GM23338 (cell line): ENCODE results near the gene OMG. TPM values are rescaled to one million over a fixed set of nuclear protein-coding genes. Genes with fewer than 3 reads are reported as not detected.

Experiments
- ATAC-seq: fragments of 200-7000 bp; cut with Tn5 transposase; 3 replicates; pipeline ENCODE4 v1.9.1; 2020
- DNase-seq: peaks from one replicate; pipeline ENCODE4 v3.0.0-alpha.2; 2015; ENCODE audit warnings: low spot score
- H2AFZ ChIP-seq: fragments of 200-600 bp; sonication (generic); 2 replicates; pipeline ENCODE4 v1.8.0; 2016; ENCODE audit warnings: antibody characterized with exemption, mild to moderate bottlenecking, moderate library complexity
- H3F3A ChIP-seq: fragments of 200-600 bp; sonication (generic); replicated peaks from 2 replicates; pipeline ENCODE4 v1.8.0; 2017; ENCODE audit warnings: antibody characterized with exemption, mixed run types, low read depth
- H3K27ac ChIP-seq: fragments of 200-600 bp; sonication (generic); 2 replicates; pipeline ENCODE4 v1.6.1; 2016; ENCODE audit warnings: low read depth
- H3K27me3 ChIP-seq: fragments of 200-600 bp; sonication (generic); 2 replicates; pipeline ENCODE4 v1.8.0; 2016; ENCODE audit warnings: mild to moderate bottlenecking, mixed run types, moderate library complexity; ENCODE audit not compliant: insufficient read depth
- H3K36me3 ChIP-seq: fragments of 200-600 bp; sonication (generic); 2 replicates; pipeline ENCODE4 v1.8.0; 2016; ENCODE audit warnings: mild to moderate bottlenecking; ENCODE audit not compliant: insufficient read depth
- H3K4me1 ChIP-seq: fragments of 200-600 bp; sonication (generic); 2 replicates; pipeline ENCODE4 v1.8.0; 2016; ENCODE audit warnings: mild to moderate bottlenecking, moderate library complexity; ENCODE audit not compliant: insufficient read depth
- H3K4me2 ChIP-seq: fragments of 200-600 bp; sonication (generic); 2 replicates; pipeline ENCODE4 v1.7.1; 2017; ENCODE audit warnings: mixed run types
- H3K4me3 ChIP-seq: fragments of 200-600 bp; sonication (generic); 2 replicates; pipeline ENCODE4 v1.6.1; 2016; ENCODE audit warnings: mixed run types
- H3K79me2 ChIP-seq: fragments of 200-600 bp; sonication (generic); replicated peaks from 2 replicates; pipeline ENCODE4 v1.8.0; 2017; ENCODE audit warnings: mild to moderate bottlenecking; ENCODE audit not compliant: insufficient read depth
- H3K9me2 ChIP-seq: fragments of 200-600 bp; sonication (generic); 2 replicates; pipeline ENCODE4 v1.8.0; 2017; ENCODE audit not compliant: insufficient read depth
- H4K20me1 ChIP-seq: fragments of 200-600 bp; sonication (generic); replicated peaks from 2 replicates; pipeline ENCODE4 v1.8.0; 2017; ENCODE audit warnings: mild to moderate bottlenecking; ENCODE audit not compliant: insufficient read depth
- H3K27ac Mint-ChIP-seq: 2 replicates; pipeline ENCODE4 v1.8.0; 2020; ENCODE audit warnings: inconsistent platforms, mild to moderate bottlenecking, moderate library complexity, mixed read lengths
- H3K27me3 Mint-ChIP-seq: 3 replicates; pipeline ENCODE4 v1.8.0; 2022; ENCODE audit warnings: low read depth, mild to moderate bottlenecking, moderate library complexity, mixed read lengths, inconsistent platforms; ENCODE audit not compliant: insufficient read depth, poor library complexity
- H3K36me3 Mint-ChIP-seq: 3 replicates; pipeline ENCODE4 v1.8.0; 2021; ENCODE audit warnings: low read depth, mild to moderate bottlenecking, inconsistent platforms, moderate library complexity, mixed read lengths
- H3K4me1 Mint-ChIP-seq: 3 replicates; pipeline ENCODE4 v1.8.0; 2020; ENCODE audit warnings: mild to moderate bottlenecking, inconsistent platforms, mixed read lengths
- H3K4me3 Mint-ChIP-seq: 3 replicates; pipeline ENCODE4 v1.8.0; 2021; ENCODE audit warnings: moderate library complexity, mild to moderate bottlenecking, inconsistent platforms, mixed read lengths
- H3K9me3 Mint-ChIP-seq: 3 replicates; pipeline ENCODE4 v1.8.0; 2020; ENCODE audit warnings: moderate library complexity, mild to moderate bottlenecking, inconsistent platforms, mixed read lengths
- CREB1 ChIP-seq: fragments of 250-450 bp; sonication (Bioruptor Pico); IDR thresholded peaks from 2 replicates; pipeline ENCODE4 v1.5.0; 2020; ENCODE audit warnings: low read depth, mild to moderate bottlenecking, moderate library complexity
- JUNB ChIP-seq: IDR thresholded peaks from one replicate; pipeline ENCODE4 v1.6.1; 2016; ENCODE audit warnings: antibody characterized with exemption; ENCODE audit not compliant: unreplicated experiment
- POLR2AphosphoS5 ChIP-seq: IDR thresholded peaks from 2 replicates; pipeline ENCODE4 v1.6.1; 2016; ENCODE audit warnings: antibody characterized with exemption, low read depth
- STAT1 ChIP-seq: IDR thresholded peaks from one replicate; pipeline ENCODE4 v1.6.1; 2016; ENCODE audit warnings: antibody characterized with exemption; ENCODE audit not compliant: unreplicated experiment
- ZNF462 ChIP-seq: fragments of 250-450 bp; sonication (Bioruptor Pico); IDR thresholded peaks from 2 replicates; pipeline ENCODE4 v1.5.0; 2020; ENCODE audit warnings: mild to moderate bottlenecking, moderate library complexity
- polyA plus RNA-seq: library from polyadenylated mRNA; unstranded; fragments of >200 nt; fragmentation: Nextera tagmentation; extraction: Ambion mirVana; gene quantifications from 2 replicates; pipeline ENCODE4 v1.2.1, GENCODE V29; 2016
- total RNA-seq: library from RNA; depleted of rRNA; stranded (reverse); fragments of >200 nt; shearing (Covaris generic); gene quantifications from 2 replicates; pipeline ENCODE4 v1.2.3, GENCODE V29; 2014

Gene OMG
- total and polyA plus RNA-seq, 2 experiments from 2014 or later = 0.71 TPM; not detected in 1

- TF ChIP-seq ZNF462 (CRISPR knock-in tag) = no peak
- TF ChIP-seq JUNB = no peak
Measured at GRCh38 chr17:31321481-31321880, 24.4 kb upstream of the OMG start, which contains the start of gene EVI2A (continued).

GRCh38 chr17:31320791-31321190, 23.8 kb upstream of the OMG start:
- H3K4me2 ChIP-seq = no peak overlapping the region
- DNase-seq (no peak), ATAC-seq (no peak)
- H3K9me2 ChIP-seq = no peaks in the 10 kb centered on the region
- no peaks in the 10 kb centered on the region for H3K36me3 ChIP-seq
- H3K4me1 ChIP-seq = peaks cover 17% of the 10 kb centered on the region; the same call in 1 of the 2 replicates
- no peaks in the 10 kb centered on the region for H3F3A ChIP-seq
- H3K27ac Mint-ChIP-seq = no peak overlapping the region
- peaks cover 12% of the 10 kb centered on the region; the same call in 2 of the 3 replicates for H3K4me1 Mint-ChIP-seq
- H3K27me3 Mint-ChIP-seq = peaks cover 4% of the 10 kb centered on the region
- no peak overlapping the region for H2AFZ ChIP-seq
- no peaks in the 10 kb centered on the region for H3K9me3 Mint-ChIP-seq
- H3K4me3 ChIP-seq = no peak overlapping the region
- H3K79me2 ChIP-seq = no peaks in the 10 kb centered on the region
- no peaks in the 10 kb centered on the region for H4K20me1 ChIP-seq
- H3K4me3 Mint-ChIP-seq = no peak overlapping the region
- H3K27me3 ChIP-seq = no peaks in the 10 kb centered on the region
- TF ChIP-seq POLR2AphosphoS5 (no peak), STAT1 (no peak), JUNB (no peak)
- H3K27ac ChIP-seq = no peak overlapping the region
- H3K36me3 Mint-ChIP-seq = no peaks in the 10 kb centered on the region

GRCh38 chr17:31320241-31320640, 23.2 kb upstream of the OMG start:
- Histone ChIP-seq H3K27me3 (no peaks in the 10 kb centered on the region), H3K4me3 (no peak overlapping the region), H3K36me3 (no peaks in the 10 kb centered on the region), H3K9me2 (no peaks in the 10 kb centered on the region), H3F3A (no peaks in the 10 kb centered on the region), H3K4me2 (no peak overlapping the region), H3K4me1 (peaks cover 17% of the 10 kb centered on the region; the same call in 1 of the 2 replicates), H2AFZ (no peak overlapping the region), H3K79me2 (no peaks in the 10 kb centered on the region), H4K20me1 (no peaks in the 10 kb centered on the region), H3K27ac (no peak overlapping the region)
- DNase-seq = no peak
- no peaks in the 10 kb centered on the region for H3K36me3 Mint-ChIP-seq
- H3K27ac Mint-ChIP-seq = no peak overlapping the region
- no peak overlapping the region for H3K4me3 Mint-ChIP-seq
- peaks cover 12% of the 10 kb centered on the region; the same call in 2 of the 3 replicates for H3K4me1 Mint-ChIP-seq
- H3K9me3 Mint-ChIP-seq = no peaks in the 10 kb centered on the region
- no peak for TF ChIP-seq CREB1 (CRISPR knock-in tag)
- peaks cover 4% of the 10 kb centered on the region for H3K27me3 Mint-ChIP-seq
- no peak for ATAC-seq
